ENCODE results near the gene SCLT1. TPM values are rescaled to one million over a fixed set of nuclear protein-coding genes. Genes with fewer than 3 reads are reported as not detected.
A peak's percentile ranks its signal among the peaks of the same experiment; 100 is the strongest.

The SCLT1 gene
- total RNA-seq, 2 donors from 2014 or later = 9.9 to 13.8 TPM

DNA sequence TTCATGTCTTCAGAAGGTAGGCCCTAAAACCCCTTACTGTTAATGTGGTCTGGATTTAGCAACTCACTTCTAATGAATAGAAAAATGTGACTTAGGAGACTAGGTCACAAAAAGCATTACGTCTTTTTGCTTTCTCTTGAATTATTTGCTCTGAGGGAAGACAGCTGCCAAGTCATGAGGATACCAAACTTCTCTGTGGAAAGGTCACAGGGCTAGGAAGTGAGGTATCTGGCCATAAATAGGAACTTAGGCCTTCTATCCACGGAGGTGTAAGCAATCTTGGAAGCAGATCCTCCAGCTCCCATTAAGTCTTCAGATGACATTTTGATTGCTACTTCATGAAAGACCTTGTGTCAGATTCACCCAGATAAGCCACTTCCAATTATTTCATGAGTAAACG lies 163.3 kb downstream of the SCLT1 start:
- Histone ChIP-seq H3K4me1 (no peaks in the 10 kb centered on the region), H3K27ac (no peak overlapping the region), H3K27me3 (no peaks in the 10 kb centered on the region), H3K9me3 (no peaks in the 10 kb centered on the region), H3K4me3 (no peak overlapping the region), H3K36me3 (replicated peaks in 1 of 2; ENCODE audit: insufficient read depth in 1 of 2, low read depth in 2 of 2) (peaks cover 0 to 1% of the 10 kb centered on the region in 2 donors)
- intact Hi-C loops (cut with DNase I) = no loop called here
- DNase-seq (no peak), ATAC-seq (no peak)
- 62 to 72% methylated on average over 3 of the region's 3 CpGs for WGBS, 2 donors
- TF ChIP-seq, protein P1, sequence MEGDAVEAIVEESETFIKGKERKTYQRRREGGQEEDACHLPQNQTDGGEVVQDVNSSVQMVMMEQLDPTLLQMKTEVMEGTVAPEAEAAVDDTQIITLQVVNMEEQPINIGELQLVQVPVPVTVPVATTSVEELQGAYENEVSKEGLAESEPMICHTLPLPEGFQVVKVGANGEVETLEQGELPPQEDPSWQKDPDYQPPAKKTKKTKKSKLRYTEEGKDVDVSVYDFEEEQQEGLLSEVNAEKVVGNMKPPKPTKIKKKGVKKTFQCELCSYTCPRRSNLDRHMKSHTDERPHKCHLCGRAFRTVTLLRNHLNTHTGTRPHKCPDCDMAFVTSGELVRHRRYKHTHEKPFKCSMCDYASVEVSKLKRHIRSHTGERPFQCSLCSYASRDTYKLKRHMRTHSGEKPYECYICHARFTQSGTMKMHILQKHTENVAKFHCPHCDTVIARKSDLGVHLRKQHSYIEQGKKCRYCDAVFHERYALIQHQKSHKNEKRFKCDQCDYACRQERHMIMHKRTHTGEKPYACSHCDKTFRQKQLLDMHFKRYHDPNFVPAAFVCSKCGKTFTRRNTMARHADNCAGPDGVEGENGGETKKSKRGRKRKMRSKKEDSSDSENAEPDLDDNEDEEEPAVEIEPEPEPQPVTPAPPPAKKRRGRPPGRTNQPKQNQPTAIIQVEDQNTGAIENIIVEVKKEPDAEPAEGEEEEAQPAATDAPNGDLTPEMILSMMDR (IDR thresholded peaks at IDR 0.05) = no peak
- TF ChIP-seq POLR2A (IDR thresholded peaks at IDR 0.05) = no peak

DNA sequence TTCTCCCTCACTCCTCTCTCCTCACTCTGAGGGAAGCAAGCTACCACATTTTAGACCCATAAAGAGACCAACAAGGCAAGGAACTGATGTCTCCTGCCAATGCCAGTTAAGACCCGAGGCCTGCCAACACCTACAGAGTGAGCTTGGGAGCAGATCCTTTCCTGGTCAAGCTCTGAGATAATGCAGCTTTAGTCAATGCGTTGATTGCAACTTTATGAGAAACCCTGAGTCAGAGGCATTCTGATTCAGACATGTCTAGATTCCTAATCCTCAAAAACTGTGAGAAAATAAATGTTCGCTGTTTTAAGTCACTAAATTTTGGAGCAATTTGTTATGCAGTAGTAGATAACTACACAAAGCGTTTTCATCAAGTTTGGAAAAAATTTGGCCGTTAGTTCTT lies 168.4 kb downstream of the SCLT1 start:
- 83 to 99% methylated on average over 5 of the region's 5 CpGs for WGBS, 2 donors
- ATAC-seq (no peak), DNase-seq (no peak)
- Histone ChIP-seq H3K27ac (no peak overlapping the region), H3K4me1 (no peaks in the 10 kb centered on the region), H3K4me3 (no peak overlapping the region), H3K27me3 (no peaks in the 10 kb centered on the region), H3K36me3 (replicated peaks in 1 of 2; ENCODE audit: insufficient read depth in 1 of 2, low read depth in 2 of 2) (no peaks in the 10 kb centered on the region), H3K9me3 (no peaks in the 10 kb centered on the region)
- TF ChIP-seq, protein P1 (IDR thresholded peaks at IDR 0.05) = no peak
- TF ChIP-seq POLR2A (IDR thresholded peaks at IDR 0.05) = no peak
- intact Hi-C loops (cut with DNase I) = no loop called here

DNA sequence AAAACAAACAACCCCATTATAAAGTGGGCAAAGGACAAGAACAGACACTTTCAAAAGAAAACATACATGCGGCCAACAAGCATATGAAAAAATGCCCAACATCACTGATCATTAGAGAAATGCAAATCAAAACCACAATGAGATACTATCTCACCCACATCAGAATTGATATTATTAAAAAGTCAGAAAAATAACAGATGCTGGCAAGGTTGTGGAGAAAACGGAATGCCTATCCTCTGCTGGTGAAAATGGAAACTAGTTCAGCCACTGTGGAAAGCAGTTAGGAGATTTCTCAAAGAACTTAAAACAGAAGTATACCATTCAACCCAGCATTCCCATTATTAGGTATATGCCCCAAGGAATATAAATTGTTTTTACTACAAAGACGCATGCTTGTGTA lies 171.4 kb downstream of the SCLT1 start:
- no peaks in the 10 kb centered on the region for H3K9me3 ChIP-seq
- intact Hi-C loops (cut with DNase I) = no loop called here
- H3K27ac ChIP-seq = no peak overlapping the region
- TF ChIP-seq POLR2A (IDR thresholded peaks at IDR 0.05) = no peak
- TF ChIP-seq, protein P1 (IDR thresholded peaks at IDR 0.05) = no peak
- no peak for DNase-seq
- H3K36me3 ChIP-seq (replicated peaks in 1 of 2; ENCODE audit: insufficient read depth in 1 of 2, low read depth in 2 of 2) = no peaks in the 10 kb centered on the region
- WGBS, 2 donors = 75 to 95% methylated on average over 3 of the region's 3 CpGs
- H3K4me1 ChIP-seq = no peaks in the 10 kb centered on the region
- H3K4me3 ChIP-seq = no peak overlapping the region
- ATAC-seq = no peak
- H3K27me3 ChIP-seq = no peaks in the 10 kb centered on the region

DNA sequence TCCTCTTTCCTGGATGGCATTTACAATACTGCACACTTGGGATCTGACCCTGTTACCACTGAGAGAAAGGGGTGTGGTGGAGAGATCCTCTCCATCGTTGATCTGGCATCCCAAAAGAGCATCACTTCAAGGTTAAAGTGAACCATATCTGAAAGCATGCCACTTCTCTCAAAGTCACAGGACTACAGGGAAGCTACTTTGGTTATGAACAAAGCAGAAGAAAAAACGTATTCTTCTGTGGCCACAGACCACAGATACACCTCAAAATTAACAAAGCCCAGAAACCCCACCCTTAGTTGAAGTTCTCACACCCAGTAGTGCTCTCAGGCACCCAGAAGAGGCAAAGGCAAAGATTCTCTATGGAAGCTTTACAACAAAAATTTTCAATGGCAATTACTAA lies 175.6 kb downstream of the SCLT1 start:
- Histone ChIP-seq H3K4me3 (no peak overlapping the region), H3K4me1 (no peaks in the 10 kb centered on the region), H3K36me3 (replicated peaks in 1 of 2; ENCODE audit: insufficient read depth in 1 of 2, low read depth in 2 of 2) (no peaks in the 10 kb centered on the region), H3K27me3 (no peaks in the 10 kb centered on the region), H3K27ac (no peak overlapping the region), H3K9me3 (no peaks in the 10 kb centered on the region)
- TF ChIP-seq POLR2A (IDR thresholded peaks at IDR 0.05) = no peak
- TF ChIP-seq, protein P1 (IDR thresholded peaks at IDR 0.05) = no peak
- ATAC-seq (no peak), DNase-seq (no peak)
- WGBS, 2 donors = 74 to 77% methylated on average over 2 of the region's 2 CpGs
- intact Hi-C loops (cut with DNase I) = no loop called here

DNA sequence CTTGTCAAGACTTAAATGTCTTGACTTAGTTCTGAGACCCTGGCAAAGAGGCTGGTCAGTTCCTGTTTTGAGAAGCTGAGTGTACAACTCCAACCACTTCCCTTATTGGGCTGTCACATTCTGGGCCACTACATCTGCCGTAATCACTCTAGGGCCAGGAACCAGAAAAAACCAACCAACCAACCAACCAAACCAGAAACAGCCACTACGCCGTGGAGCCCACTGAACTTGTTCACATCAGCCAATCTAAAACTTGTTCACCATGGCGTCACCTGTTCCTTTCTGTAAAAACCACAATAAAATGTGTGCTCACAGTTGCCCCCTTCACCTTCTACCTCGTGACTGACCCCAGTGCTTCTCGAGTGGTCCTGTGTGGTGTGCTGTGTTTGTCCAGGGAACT lies 176.5 kb downstream of the SCLT1 start:
- DNase-seq (peak in 1 of 4 donors; percentile 49), ATAC-seq (no peak)
- Histone ChIP-seq H3K9me3 (no peaks in the 10 kb centered on the region), H3K36me3 (replicated peaks in 1 of 2; ENCODE audit: insufficient read depth in 1 of 2, low read depth in 2 of 2) (no peaks in the 10 kb centered on the region), H3K4me1 (no peaks in the 10 kb centered on the region), H3K27me3 (no peaks in the 10 kb centered on the region), H3K27ac (no peak overlapping the region), H3K4me3 (no peak overlapping the region)
- intact Hi-C loops (cut with DNase I) = no loop called here
- TF ChIP-seq POLR2A (IDR thresholded peaks at IDR 0.05) = no peak
- TF ChIP-seq, protein P1 (IDR thresholded peaks at IDR 0.05) = no peak
- 74 to 89% methylated on average over 6 of the region's 6 CpGs for WGBS, 2 donors

Data from body of pancreas (tissue), 4 donors.